K562 (cell line): ENCODE results near the gene PSMA8. TPM values are rescaled to one million over a fixed set of nuclear protein-coding genes. Genes with fewer than 3 reads are reported as not detected.

Experiments used
- CBX3 ChIP-seq, 2 experiments: IDR thresholded peaks; 1 replicate in 1 of 2; 2 replicates in 1 of 2; pipeline ENCODE4 v1.6.1; 2012; ENCODE audit warnings: inconsistent platforms in 2 of 2, low read length in 2 of 2, borderline replicate concordance in 1 of 2, control low read depth in 1 of 2
- FOXO4 ChIP-seq: fragments of 450-650 bp; formaldehyde crosslinking; IDR thresholded peaks from 2 replicates; pipeline ENCODE4 v1.4.0; 2020; ENCODE audit warnings: mild to moderate bottlenecking, moderate library complexity
- HBP1 ChIP-seq: fragments of 450-650 bp; formaldehyde crosslinking; IDR thresholded peaks from 2 replicates; pipeline ENCODE4 v1.4.0; 2022; ENCODE audit warnings: missing genetic modification characterization
- MAFG ChIP-seq: fragments of 450-650 bp; conservative IDR thresholded peaks from 2 replicates; pipeline ENCODE4 v1.6.1; 2016; ENCODE audit warnings: missing genetic modification characterization, missing compliant biosample characterization
- NEUROD1 ChIP-seq: fragments of 150-350 bp; IDR thresholded peaks from 2 replicates; pipeline ENCODE4 v1.6.1; 2014; ENCODE audit warnings: borderline replicate concordance, low read length, low read depth; ENCODE audit not compliant: partially characterized antibody
- RBFOX2 ChIP-seq: fragments of 200-400 bp; formaldehyde crosslinking; IDR thresholded peaks from 2 replicates; pipeline ENCODE4 v1.6.1; 2017; ENCODE audit warnings: low read depth, mild to moderate bottlenecking, low read length, moderate library complexity
- RFX7 ChIP-seq: fragments of 250-450 bp; sonication (Bioruptor Pico); IDR thresholded peaks from 2 replicates; pipeline ENCODE4 v1.5.1; 2021; ENCODE audit warnings: mild to moderate bottlenecking
- SETDB1 ChIP-seq: IDR thresholded peaks from one replicate; pipeline ENCODE4 v1.6.1; 2012; ENCODE audit warnings: low read length, control low read depth, inconsistent platforms
- SIN3B ChIP-seq: fragments of 450-650 bp; IDR thresholded peaks from 2 replicates; pipeline ENCODE4 v1.6.1; 2017; ENCODE audit warnings: low read depth, mild to moderate bottlenecking, moderate library complexity
- ZNF174 ChIP-seq: fragments of 250-450 bp; sonication (Bioruptor Pico); IDR thresholded peaks from 2 replicates; pipeline ENCODE4 v1.4.0; 2020; ENCODE audit warnings: mild to moderate bottlenecking
- ZNF79 ChIP-seq: fragments of 250-450 bp; sonication (Bioruptor Pico); IDR thresholded peaks from 2 replicates; pipeline ENCODE4 v1.4.0; 2020; ENCODE audit warnings: low read depth, mild to moderate bottlenecking, moderate library complexity
- polyA plus RNA-seq, 8 experiments: library from polyadenylated mRNA; depleted of rRNA in 4 of 8; stranded (reverse) in 5 of 8; unstranded in 3 of 8; fragments of >200 nt; fragmentation: Nextera tagmentation in 2 of 8; fragmentation: Illumina TruSeq in 1 of 8; extraction: Ambion mirVana in 2 of 8; extraction: Trizol in 1 of 8; gene quantifications; 2 replicates each; pipeline versions ENCODE4 v1.2.1 to v1.2.3, GENCODE V29; 2011 to 2014; ENCODE audit warnings: inconsistent platforms in 1 of 8, missing spikeins in 1 of 8
- total RNA-seq, 7 experiments: library from RNA; depleted of rRNA in 6 of 7; stranded (reverse); fragments of >200 nt in 6 of 7; fragmentation: Illumina TruSeq in 2 of 7; extraction: Trizol in 2 of 7; gene quantifications; 2 replicates each; pipeline versions ENCODE4 v1.2.1 to v1.2.3, GENCODE V29; 2011 to 2021; ENCODE audit warnings: low replicate concordance in 1 of 7
- TF ChIP-seq, protein P1 (sequence below): sonication (generic); formaldehyde crosslinking; IDR thresholded peaks from 2 replicates; pipeline ENCODE4 v1.8.0; 2022; ENCODE audit warnings: missing genetic modification reagents, mild to moderate bottlenecking, borderline replicate concordance

Gene PSMA8
- total and polyA plus RNA-seq, 9 of the 15 experiments (the other 6 are each of a cell fraction or from before 2014, with no cell fraction given), result not detected

- no peak for TF ChIP-seq RFX7 (CRISPR knock-in tag)
- TF ChIP-seq CBX3 (IDR thresholded peaks at IDR 0.05; ENCODE audit: borderline replicate concordance in 1 of 2, low read length in 2 of 2), result no peak; a peak in 1 of 3 replicates
- peak; percentile 46; the same call in 1 of the 2 replicates for TF ChIP-seq SIN3B
- no peak for TF ChIP-seq FOXO4
- no peak for TF ChIP-seq ZNF79 (CRISPR knock-in tag)
- no peak for TF ChIP-seq ZNF174 (CRISPR knock-in tag)
- no peak for TF ChIP-seq MAFG
- TF ChIP-seq HBP1 (CRISPR knock-in tag), result no peak
- TF ChIP-seq, protein P1, sequence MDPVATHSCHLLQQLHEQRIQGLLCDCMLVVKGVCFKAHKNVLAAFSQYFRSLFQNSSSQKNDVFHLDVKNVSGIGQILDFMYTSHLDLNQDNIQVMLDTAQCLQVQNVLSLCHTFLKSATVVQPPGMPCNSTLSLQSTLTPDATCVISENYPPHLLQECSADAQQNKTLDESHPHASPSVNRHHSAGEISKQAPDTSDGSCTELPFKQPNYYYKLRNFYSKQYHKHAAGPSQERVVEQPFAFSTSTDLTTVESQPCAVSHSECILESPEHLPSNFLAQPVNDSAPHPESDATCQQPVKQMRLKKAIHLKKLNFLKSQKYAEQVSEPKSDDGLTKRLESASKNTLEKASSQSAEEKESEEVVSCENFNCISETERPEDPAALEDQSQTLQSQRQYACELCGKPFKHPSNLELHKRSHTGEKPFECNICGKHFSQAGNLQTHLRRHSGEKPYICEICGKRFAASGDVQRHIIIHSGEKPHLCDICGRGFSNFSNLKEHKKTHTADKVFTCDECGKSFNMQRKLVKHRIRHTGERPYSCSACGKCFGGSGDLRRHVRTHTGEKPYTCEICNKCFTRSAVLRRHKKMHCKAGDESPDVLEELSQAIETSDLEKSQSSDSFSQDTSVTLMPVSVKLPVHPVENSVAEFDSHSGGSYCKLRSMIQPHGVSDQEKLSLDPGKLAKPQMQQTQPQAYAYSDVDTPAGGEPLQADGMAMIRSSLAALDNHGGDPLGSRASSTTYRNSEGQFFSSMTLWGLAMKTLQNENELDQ (CRISPR knock-in tag), result no peak
- peak; percentile 71 for TF ChIP-seq NEUROD1
- TF ChIP-seq SETDB1, result no peak
- TF ChIP-seq RBFOX2, result peak; percentile 99
Observed at GRCh38 chr18:26090130-26091046, 43.3 kb upstream of the PSMA8 start, which contains the start of gene SS18 (continued).
